Stimulated activated CD4-positive, alpha-beta T cell treated with anti-CD3 and anti-CD28 coated beads, Interleukin-2, amount 100 ng/mL, for 4 hours (primary cell): ENCODE results near the gene PCDHGA3.
A peak's percentile ranks its signal among the peaks of the same experiment; 100 is the strongest.
"Not testable (repeated sequence)": the region's sequence is repeated elsewhere in the genome, so short reads cannot be mapped to it uniquely, and the experiment has no call there.

Experiments
- DNase-seq: peaks from one replicate; pipeline ENCODE4 v3.0.0-alpha.2; 2020; ENCODE audit warnings: low read depth

Gene PCDHGA3

DNA sequence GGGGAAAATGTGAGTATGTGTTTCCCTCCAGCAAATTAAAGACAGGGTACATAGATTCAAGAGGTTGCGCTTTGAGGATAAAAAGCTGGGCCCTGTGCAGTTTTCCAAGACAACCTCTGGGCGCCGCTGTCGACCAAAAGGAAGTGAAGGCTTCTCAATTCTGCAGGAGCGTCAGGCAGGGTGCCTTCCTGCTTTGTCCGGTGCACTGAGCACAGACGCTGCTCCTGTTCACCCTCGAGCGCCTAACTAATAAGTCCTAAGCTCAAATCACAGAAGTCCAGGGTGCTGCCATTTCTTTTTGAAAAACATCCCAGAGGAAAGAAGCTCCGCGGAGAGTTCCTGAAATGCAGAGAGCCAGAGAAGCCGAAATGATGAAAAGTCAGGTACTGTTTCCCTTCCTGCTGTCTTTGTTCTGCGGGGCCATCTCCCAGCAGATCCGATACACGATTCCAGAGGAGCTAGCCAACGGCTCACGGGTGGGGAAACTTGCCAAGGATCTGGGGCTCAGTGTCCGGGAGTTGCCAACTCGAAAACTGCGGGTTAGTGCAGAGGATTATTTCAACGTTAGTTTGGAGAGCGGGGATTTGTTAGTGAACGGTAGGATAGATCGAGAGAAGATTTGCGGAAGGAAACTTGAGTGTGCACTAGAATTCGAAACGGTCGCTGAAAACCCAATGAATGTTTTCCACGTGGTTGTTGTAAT, 6.4 kb downstream of the PCDHGA3 start, which contains the start of gene PCDHGB1:
PCDHGB1 (plus strand) TSS at position 183 of the 703 bp plus-strand sequence; CDS start at position 345, 162 bp downstream.
- no peak for DNase-seq

DNA sequence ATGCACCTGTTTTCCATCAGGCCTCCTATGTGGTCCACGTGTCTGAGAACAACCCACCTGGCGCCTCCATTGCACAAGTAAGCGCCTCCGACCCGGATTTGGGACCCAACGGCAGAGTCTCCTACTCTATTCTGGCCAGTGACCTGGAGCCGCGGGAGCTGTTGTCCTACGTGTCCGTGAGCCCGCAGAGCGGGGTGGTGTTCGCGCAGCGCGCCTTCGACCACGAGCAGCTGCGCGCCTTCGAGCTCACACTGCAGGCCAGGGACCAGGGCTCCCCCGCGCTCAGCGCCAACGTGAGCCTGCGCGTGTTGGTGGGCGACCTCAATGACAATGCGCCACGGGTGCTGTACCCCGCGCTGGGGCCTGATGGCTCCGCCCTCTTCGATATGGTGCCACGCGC, 8.0 kb downstream of the PCDHGA3 start:
- DNase-seq = no peak

DNA sequence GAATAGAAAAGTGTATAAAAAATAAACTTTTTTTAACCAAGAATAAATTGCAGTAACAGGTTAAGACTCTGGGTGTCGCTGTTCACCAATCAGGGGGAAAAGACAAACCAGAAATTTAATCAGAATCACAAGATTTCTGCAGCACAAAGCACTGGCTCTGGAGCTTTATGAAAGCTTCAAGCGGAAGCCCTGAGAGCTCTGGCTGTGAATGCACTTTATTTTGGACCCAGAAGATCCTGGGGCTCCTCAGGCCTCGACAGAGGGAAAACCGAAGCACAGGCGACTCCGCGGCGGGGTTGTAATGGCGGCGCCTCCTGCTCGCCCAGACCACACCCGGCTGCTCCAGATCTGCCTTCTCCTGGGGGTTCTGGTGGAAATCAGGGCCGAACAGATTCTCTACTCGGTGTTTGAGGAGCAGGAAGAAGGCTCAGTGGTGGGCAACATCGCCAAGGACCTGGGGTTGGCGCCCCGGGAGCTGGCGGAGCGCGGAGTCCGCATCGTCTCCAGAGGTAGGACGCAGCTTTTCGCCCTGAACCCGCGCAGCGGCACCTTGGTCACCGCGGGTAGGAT, 11.4 kb downstream of the PCDHGA3 start, which contains the start of gene PCDHGA4:
PCDHGA4 (plus strand) TSS at position 122 of the 570 bp plus-strand sequence; CDS start at position 209, 87 bp downstream.
- no peak for DNase-seq

DNA sequence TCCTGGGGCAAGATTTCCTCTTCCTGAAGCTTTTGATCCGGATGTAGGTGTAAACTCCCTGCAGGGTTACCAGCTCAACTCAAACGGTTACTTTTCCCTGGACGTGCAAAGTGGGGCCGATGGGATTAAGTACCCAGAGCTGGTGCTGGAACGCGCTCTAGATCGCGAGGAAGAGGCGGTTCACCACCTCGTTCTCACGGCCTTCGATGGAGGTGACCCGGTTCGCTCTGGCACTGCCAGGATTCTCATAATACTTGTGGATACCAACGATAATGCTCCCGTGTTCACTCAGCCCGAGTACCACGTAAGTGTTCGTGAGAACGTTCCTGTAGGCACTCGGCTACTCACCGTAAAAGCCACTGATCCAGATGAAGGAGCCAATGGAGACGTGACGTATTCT, 12.0 kb downstream of the PCDHGA3 start:
- DNase-seq = no peak

DNA sequence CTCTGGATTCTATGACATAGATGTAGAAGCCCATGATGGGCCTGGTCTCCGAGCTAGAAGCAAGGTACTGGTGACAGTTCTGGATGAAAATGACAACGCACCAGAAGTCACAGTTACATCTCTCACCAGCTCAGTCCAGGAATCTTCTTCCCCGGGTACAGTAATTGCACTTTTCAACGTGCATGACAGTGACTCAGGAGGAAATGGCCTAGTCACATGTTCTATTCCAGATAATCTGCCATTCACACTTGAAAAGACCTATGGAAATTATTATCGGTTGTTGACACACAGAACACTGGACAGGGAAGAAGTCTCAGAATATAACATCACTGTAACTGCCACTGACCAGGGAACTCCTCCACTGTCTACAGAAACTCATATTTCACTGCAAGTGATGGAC, 12.5 kb downstream of the PCDHGA3 start:
- no peak for DNase-seq

DNA sequence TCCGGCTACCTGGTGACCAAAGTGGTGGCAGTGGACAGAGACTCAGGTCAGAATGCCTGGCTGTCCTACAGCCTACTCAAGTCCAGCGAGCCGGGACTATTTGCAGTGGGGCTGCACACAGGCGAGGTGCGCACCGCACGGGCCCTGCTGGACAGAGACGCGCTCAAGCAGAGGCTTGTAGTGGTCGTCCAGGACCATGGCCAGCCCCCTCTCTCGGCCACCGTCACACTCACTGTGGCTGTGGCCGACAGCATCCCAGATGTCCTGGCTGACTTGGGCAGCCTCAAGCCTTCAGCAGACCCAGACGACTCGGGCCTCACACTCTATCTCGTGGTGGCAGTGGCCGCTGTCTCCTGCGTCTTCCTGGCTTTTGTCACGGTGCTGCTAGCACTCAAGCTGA, 13.3 kb downstream of the PCDHGA3 start:
- no peak for DNase-seq

DNA sequence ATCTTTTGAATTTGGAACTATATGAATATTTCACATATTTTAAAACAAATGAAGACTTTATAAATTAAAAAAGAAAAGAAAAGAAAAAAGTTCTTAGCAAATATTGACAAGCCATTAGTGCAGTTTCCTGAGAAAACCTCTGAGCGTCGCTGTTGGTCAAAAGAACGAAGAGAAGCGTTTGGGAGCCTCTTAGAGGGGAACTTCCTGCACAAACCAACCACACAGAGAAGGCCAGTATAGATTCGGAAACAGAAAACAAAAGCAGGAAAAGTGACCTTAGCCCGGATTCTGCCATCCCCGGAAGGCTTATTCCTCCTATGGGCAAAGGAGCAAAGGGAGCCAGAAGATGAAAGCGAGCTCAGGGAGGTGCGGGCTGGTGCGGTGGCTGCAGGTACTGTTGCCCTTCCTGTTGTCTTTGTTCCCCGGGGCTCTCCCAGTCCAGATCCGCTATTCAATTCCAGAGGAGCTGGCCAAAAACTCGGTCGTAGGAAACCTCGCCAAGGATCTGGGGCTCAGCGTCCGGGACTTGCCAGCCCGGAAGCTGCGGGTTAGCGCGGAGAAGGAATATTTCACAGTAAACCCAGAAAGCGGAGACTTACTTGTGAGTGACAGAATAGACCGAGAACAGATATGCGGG, 16.3 kb downstream of the PCDHGA3 start, which contains the start of gene PCDHGB2:
PCDHGB2 (plus strand) TSS at position 205 of the 637 bp plus-strand sequence; CDS start at position 347, 142 bp downstream.
- DNase-seq = no peak

DNA sequence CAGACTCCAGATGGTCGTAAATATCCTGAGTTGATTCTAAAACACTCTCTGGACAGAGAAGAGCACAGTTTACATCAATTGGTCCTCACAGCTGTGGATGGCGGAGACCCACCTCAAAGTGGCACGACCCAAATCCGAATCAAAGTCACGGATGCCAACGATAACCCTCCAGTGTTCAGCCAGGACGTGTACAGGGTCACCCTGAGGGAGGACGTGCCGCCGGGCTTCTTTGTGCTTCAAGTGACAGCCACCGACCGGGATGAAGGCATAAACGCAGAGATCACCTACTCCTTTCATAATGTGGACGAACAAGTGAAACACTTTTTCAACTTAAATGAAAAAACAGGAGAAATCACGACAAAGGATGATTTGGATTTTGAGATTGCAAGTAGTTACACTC, 17.1 kb downstream of the PCDHGA3 start:
- no peak for DNase-seq

DNA sequence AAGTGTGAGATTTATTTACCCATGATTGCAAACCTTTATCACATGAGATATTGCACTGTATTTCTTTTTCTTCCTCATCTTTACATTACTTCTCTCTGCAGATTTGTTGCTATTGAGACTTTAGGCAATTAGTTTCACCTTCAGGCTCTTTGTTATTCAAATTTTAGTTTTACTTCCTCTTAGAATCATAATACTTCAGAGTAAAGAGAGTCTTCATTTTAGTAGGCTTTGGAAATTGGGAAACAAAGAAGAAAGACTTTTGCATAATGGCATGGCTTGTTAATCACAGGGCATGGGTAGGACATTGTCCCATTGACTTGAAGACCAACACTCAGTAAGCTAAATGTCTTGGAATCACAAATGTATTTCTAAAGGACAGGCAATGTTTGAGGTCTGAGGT, 19.1 kb downstream of the PCDHGA3 start:
- no peak for DNase-seq

DNA sequence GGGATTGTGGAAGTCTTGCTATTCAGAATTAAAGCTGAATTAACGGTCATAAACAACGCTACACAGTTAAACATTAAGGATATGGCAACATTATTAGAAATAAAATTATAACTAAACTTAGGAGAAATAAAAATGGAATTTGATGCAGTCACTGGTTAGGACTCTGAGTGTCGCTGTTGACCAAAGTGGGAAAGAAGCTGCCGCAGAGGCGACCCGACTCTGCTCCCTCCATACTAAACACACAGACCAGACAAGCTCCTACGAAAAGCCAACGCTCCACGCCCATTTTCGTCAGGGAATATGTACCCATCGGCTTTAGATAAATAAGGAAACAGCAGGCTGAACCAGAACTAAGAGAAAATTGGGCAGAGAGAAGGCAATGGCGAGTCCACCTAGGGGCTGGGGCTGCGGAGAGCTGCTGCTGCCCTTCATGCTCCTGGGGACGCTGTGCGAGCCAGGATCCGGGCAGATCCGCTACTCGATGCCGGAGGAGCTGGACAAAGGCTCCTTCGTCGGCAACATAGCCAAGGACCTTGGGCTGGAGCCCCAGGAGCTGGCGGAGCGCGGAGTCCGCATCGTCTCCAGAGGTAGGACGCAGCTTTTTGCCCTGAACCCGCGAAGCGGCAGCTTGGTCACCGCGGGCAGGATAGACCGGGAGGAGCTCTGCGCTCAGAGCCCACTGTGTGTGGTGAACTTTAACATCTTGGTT, 20.5 kb downstream of the PCDHGA3 start, which contains the start of gene PCDHGA5:
PCDHGA5 (plus strand) TSS at position 211 of the 709 bp plus-strand sequence; CDS start at position 380, 169 bp downstream.
- DNase-seq = no peak

DNA sequence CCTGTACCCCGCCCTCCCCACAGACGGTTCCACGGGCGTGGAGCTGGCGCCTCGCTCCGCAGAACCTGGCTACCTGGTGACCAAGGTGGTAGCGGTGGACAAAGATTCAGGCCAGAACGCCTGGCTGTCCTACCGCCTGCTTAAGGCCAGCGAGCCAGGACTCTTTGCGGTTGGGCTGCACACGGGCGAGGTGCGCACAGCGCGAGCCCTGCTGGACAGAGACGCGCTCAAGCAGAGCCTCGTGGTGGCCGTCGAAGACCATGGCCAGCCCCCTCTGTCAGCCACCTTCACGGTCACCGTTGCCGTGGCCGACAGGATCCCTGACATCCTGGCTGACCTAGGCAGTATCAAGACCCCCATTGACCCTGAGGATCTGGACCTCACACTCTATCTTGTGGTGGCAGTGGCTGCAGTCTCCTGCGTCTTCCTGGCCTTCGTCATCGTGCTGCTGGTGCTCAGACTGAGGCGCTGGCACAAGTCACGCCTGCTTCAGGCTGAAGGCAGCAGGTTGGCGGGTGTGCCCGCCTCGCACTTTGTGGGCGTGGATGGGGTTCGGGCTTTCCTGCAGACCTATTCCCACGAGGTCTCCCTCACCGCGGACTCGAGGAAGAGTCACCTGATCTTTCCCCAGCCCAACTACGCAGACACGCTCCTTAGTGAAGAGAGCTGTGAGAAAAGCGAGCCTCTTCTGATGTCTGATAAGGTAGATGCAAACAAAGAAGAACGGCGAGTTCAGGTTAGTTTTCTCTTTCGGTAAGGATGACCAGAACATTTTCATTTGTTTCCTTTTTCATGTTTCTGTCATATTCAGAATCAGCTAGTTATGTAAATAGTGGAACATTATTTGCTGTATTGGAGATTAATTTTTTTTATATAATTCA, 22.6 kb downstream of the PCDHGA3 start:
- no peak for DNase-seq

DNA sequence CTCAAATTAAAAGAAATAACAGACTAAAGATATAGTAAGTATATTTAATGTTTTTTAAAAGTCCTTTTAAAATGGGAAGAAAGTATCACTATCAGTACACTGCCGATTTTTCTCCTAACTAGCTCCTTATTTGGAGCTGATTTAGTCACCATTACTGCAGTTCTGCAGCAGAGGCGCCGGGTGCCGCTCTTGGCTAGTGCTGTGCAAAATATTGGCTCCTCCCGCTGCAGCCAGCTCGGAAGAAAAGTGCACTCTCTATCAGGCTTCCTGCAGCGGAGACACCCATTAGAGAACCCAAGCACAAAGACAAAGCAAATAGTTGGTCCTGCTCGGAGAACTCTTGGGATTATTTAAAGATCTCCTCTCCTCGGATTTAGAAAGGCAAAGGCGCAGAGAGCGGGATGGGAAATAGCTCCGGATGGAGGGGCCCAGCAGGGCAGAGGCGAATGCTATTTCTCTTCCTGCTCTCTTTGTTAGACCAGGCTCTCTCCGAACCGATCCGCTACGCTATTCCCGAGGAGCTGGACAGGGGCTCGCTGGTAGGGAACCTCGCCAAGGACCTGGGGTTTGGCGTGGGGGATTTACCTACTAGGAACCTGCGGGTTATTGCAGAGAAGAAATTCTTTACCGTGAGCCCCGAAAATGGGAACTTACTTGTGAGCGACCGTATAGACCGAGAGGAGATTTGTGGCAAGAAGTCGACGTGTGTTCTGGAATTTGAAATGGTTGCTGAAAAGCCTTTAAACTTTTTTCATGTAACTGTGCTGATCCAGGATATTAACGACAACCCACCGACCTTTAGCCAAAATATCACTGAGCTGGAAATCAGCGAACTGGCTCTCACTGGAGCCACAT, 26.6 kb downstream of the PCDHGA3 start, which contains the start of gene PCDHGB3:
PCDHGB3 (plus strand) TSS at position 249 of the 855 bp plus-strand sequence; CDS start at position 402, 153 bp downstream.
- DNase-seq = peak; percentile 9

DNA sequence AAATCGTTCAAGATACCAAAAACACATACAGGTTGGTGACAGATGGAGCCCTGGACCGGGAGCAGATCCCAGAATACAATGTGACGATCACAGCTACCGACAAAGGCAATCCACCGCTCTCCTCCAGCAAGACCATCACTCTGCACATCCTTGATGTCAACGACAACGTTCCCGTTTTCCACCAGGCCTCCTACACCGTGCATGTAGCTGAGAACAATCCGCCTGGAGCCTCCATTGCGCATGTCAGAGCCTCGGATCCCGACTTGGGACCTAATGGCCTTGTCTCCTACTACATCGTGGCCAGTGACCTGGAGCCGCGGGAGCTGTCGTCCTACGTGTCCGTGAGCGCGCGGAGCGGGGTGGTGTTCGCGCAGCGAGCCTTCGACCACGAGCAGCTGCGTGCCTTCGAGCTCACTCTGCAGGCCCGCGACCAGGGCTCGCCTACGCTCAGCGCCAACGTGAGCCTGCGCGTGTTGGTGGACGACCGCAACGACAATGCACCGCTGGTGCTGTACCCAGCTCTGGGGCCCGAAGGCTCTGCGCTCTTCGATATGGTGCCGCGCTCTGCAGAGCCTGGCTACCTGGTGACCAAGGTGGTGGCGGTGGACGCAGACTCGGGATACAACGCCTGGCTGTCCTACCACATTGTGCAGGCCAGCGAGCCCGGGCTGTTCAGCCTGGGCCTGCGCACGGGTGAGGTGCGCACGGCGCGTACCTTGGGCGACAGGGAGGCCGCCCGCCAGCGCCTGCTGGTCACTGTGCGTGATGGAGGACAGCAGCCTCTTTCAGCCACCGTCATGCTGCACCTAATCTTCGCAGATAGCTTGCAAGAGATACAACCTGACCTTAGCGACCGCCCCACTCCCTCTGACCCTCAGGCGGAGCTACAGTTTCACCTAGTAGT, 28.2 kb downstream of the PCDHGA3 start:
- no peak for DNase-seq

DNA sequence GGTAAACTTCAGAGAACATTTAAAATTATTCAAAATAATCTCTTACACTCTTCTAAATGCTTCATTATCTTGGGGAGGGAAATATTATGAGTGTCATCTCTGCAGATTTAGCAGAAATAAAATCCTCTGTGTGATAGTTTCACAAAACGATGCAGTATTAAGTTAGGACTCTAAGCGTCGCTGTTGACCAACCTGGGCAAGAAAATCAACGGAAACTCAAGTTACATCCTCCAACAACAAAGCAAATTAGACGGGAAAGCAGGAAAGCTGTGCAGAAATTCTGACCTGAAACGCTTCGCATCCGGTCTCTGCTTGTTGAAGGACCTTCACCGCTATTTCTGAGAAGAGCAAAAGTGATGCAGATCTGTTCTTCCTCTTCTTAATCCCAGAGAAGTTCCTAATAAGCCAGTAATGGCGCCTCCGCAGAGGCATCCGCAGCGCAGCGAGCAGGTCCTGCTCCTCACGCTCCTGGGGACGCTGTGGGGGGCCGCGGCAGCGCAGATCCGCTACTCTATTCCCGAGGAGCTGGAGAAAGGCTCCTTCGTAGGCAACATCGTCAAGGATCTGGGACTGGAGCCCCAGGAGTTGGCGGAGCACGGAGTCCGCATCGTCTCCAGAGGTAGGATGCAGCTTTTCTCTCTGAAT, 30.2 kb downstream of the PCDHGA3 start, which contains the start of gene PCDHGA6:
PCDHGA6 (plus strand) TSS at position 219 of the 645 bp plus-strand sequence; CDS start at position 412, 193 bp downstream.
- no peak for DNase-seq

DNA sequence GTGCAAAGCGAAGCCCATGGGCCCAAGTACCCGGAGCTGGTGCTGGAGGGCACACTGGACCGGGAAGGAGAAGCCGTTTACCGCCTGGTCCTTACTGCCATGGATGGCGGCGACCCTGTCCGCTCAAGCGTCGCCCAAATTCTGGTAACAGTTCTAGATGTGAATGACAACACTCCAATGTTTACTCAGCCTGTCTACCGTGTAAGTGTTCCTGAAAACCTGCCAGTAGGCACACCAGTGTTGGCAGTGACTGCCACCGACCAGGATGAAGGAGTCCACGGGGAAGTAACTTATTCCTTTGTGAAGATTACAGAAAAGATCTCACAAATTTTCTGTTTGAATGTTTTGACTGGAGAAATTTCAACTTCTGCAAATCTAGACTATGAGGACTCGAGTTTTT, 31.0 kb downstream of the PCDHGA3 start:
- DNase-seq = no peak

DNA sequence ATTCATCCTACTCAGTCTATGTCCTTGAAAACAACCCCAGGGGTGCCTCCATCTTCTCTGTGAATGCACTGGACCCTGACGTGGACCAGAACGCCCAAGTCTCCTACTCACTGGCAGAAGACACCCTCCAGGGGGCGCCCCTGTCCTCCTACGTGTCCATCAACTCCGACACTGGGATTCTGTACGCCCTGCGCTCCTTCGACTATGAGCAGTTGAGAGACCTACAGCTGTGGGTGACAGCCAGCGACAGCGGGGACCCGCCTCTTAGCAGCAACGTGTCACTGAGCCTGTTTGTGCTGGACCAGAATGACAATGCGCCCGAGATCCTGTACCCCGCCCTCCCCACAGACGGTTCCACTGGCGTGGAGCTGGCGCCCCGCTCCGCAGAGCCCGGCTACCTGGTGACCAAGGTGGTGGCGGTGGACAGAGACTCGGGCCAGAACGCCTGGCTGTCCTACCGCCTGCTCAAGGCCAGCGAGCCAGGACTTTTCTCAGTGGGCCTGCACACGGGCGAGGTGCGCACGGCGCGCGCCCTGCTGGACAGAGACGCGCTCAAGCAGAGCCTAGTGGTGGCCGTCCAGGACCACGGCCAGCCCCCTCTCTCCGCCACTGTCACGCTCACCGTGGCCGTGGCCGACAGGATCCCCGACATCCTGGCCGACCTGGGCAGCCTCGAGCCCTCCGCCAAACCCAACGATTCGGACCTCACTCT, 32.0 kb downstream of the PCDHGA3 start:
- DNase-seq = not testable (repeated sequence)

DNA sequence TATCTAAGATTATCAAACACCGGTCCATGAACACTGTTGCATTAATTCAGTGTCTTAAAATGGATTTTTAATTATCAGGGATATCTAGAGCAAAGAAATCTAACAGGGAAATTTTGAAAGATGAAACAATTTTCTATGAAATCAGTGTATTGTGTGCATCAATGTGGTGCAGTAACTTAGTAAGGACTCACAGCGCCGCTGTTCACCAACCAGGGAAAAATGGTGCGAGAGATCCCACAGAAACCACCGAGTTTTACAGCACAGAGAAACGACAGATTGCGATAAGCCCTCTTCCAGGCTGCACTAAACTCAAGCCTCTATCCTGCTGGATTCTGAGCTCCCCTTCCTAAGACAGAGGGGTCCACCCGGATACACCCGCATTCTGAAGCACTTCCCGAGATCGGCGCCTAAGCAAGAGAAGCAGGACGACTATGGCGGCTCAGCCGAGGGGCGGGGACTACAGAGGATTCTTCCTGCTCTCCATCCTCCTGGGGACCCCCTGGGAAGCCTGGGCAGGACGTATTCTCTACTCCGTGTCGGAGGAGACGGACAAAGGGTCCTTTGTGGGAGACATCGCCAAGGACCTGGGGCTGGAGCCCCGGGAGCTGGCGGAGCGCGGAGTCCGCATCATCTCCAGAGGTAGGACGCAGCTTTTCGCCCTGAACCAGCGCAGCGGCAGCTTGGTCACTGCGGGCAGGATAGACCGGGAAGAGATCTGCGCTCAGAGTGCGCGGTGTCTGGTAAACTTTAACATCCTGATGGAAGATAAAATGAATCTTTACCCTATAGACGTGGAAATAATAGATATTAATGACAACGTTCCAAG, 39.1 kb downstream of the PCDHGA3 start, which contains the start of gene PCDHGA7:
PCDHGA7 (plus strand) TSS at position 274 of the 826 bp plus-strand sequence; CDS start at position 432, 158 bp downstream.
- DNase-seq = no peak
